H1 (cell line): ENCODE measurements around the gene OR10H5. TPM values are rescaled to one million over a fixed set of nuclear protein-coding genes. Genes with fewer than 3 reads are reported as not detected.

Experiments used
- CTCF ChIA-PET: fragments of 300-600 bp; sonication (Branson Sonifier 250); formaldehyde crosslinking; loops from one replicate; lab custom pipeline; 2021; ENCODE audit not compliant: partially characterized antibody; lab: Charles Lee
- POLR2A ChIA-PET: fragments of 300-600 bp; sonication (Branson Sonifier 250); formaldehyde crosslinking; loops from one replicate; lab custom pipeline; 2021; ENCODE audit warnings: inconsistent platforms; ENCODE audit not compliant: partially characterized antibody; lab: Charles Lee
- DNase-seq, 2 experiments: peaks; one replicate each; pipeline versions ENCODE4 v3.0.0 to v3.0.0-alpha.2; 2010 to 2022; ENCODE audit warnings: low spot score in 2 of 2, low read depth in 1 of 2, mixed read lengths in 1 of 2
- FAIRE-seq: peaks from 2 replicates; lab custom pipeline; 2011; peaks lifted over from hg19 to GRCh38; lab: Jason Lieb, UNC
- H2AFZ ChIP-seq: 2 replicates; pipeline ENCODE4 v1.8.1; 2012; ENCODE audit warnings: low read length, inconsistent platforms
- H2AK5ac ChIP-seq: 2 replicates; pipeline ENCODE4 v1.6.1; 2013; ENCODE audit warnings: low read depth, low read length
- H2BK120ac ChIP-seq: replicated peaks from 2 replicates; pipeline ENCODE3; 2013; ENCODE audit warnings: low read depth, low read length, inconsistent platforms
- H2BK12ac ChIP-seq: 2 replicates; pipeline ENCODE4 v1.6.1; 2013; ENCODE audit warnings: low read depth, low read length
- H2BK15ac ChIP-seq: 2 replicates; pipeline ENCODE4 v1.6.1; 2013; ENCODE audit warnings: low read length
- H2BK20ac ChIP-seq: 2 replicates; pipeline ENCODE4 v1.6.1; 2013; ENCODE audit warnings: low read length
- H2BK5ac ChIP-seq: 2 replicates; pipeline ENCODE4 v1.6.1; 2013; ENCODE audit warnings: low read depth, low read length
- H3K14ac ChIP-seq: 2 replicates; pipeline ENCODE4 v1.6.1; 2013; ENCODE audit warnings: inconsistent platforms; ENCODE audit not compliant: insufficient read length
- H3K18ac ChIP-seq: 2 replicates; pipeline ENCODE4 v1.6.1; 2013; ENCODE audit warnings: low read length; ENCODE audit errors: extremely low read depth
- H3K23ac ChIP-seq: 2 replicates; pipeline ENCODE4 v1.6.1; 2013; ENCODE audit warnings: inconsistent platforms; ENCODE audit not compliant: insufficient read length
- H3K23me2 ChIP-seq: 2 replicates; pipeline ENCODE4 v1.6.1; 2013; ENCODE audit warnings: low read depth, low read length
- H3K27ac ChIP-seq: 2 replicates; pipeline ENCODE4 v1.6.1; 2011; ENCODE audit warnings: low read depth, low read length, inconsistent platforms
- H3K27me3 ChIP-seq, 4 experiments: replicated peaks in 1 of 4; 1 replicate in 1 of 4; 2 replicates in 3 of 4; pipeline versions ENCODE4 v1.6.1 to v1.8.1; 2011 to 2013; ENCODE audit warnings: low read length in 3 of 4, mild to moderate bottlenecking in 3 of 4, inconsistent platforms in 2 of 4, mixed read lengths in 2 of 4, moderate library complexity in 1 of 4; ENCODE audit not compliant: control insufficient read depth in 3 of 4, insufficient read depth in 3 of 4; ENCODE audit errors: extremely low read depth in 1 of 4
- H3K36me3 ChIP-seq, 4 experiments: 2 replicates each; pipeline versions ENCODE4 v1.6.1 to v1.8.1; 2011 to 2013; ENCODE audit warnings: mild to moderate bottlenecking in 4 of 4, low read length in 3 of 4, moderate library complexity in 2 of 4, control low read depth in 1 of 4, inconsistent platforms in 1 of 4; ENCODE audit not compliant: insufficient read depth in 4 of 4, control insufficient read depth in 2 of 4
- H3K4ac ChIP-seq: replicated peaks from 2 replicates; pipeline ENCODE3; 2013; ENCODE audit warnings: low read length, low read depth, mixed read lengths, inconsistent platforms; ENCODE audit not compliant: insufficient read length
- H3K4me1 ChIP-seq, 4 experiments: replicated peaks in 1 of 4; 1 replicate in 1 of 4; 2 replicates in 3 of 4; pipeline versions ENCODE4 v1.6.1 to v1.8.1; 2011 to 2013; ENCODE audit warnings: low read length in 3 of 4, inconsistent platforms in 2 of 4, mixed read lengths in 1 of 4; ENCODE audit not compliant: insufficient read depth in 4 of 4, control insufficient read depth in 3 of 4
- H3K4me2 ChIP-seq, 2 experiments: 2 replicates each; pipeline versions ENCODE4 v1.6.1 to v1.8.1; 2011 to 2013; ENCODE audit warnings: low read depth in 2 of 2, low read length in 2 of 2, control low read depth in 1 of 2, inconsistent platforms in 1 of 2, mild to moderate bottlenecking in 1 of 2; ENCODE audit not compliant: insufficient read depth in 1 of 2
- H3K4me3 ChIP-seq, 4 experiments: fragments of 200-600, 300-600 bp in 1 of 4; sonication (generic), shearing (Covaris generic), sonication (Bioruptor Twin) in 1 of 4; 2 replicates each; pipeline versions ENCODE4 v1.5.1 to v1.8.1; 2011 to 2016; ENCODE audit warnings: low read length in 4 of 4, low read depth in 3 of 4, control low read depth in 2 of 4, inconsistent platforms in 2 of 4, mild to moderate bottlenecking in 2 of 4, mixed read lengths in 1 of 4, moderate library complexity in 1 of 4; ENCODE audit not compliant: insufficient read depth in 2 of 4; ENCODE audit errors: extremely low read depth in 1 of 4
- H3K56ac ChIP-seq: replicated peaks from 2 replicates; pipeline ENCODE3; 2013; ENCODE audit warnings: low read depth, mild to moderate bottlenecking, mixed read lengths, low read length, inconsistent platforms; ENCODE audit not compliant: insufficient read length
- H3K79me1 ChIP-seq: 2 replicates; pipeline ENCODE4 v1.6.1; 2013; ENCODE audit warnings: low read depth, low read length, control low read depth
- H3K79me2 ChIP-seq, 2 experiments: 2 replicates each; pipeline versions ENCODE4 v1.6.1 to v1.8.1; 2012 to 2013; ENCODE audit warnings: low read length in 2 of 2, mild to moderate bottlenecking in 2 of 2, inconsistent platforms in 1 of 2; ENCODE audit not compliant: insufficient read depth in 2 of 2, control insufficient read depth in 1 of 2
- H3K9ac ChIP-seq, 4 experiments: replicated peaks in 1 of 4; 1 replicate in 1 of 4; 2 replicates in 3 of 4; pipeline versions ENCODE4 v1.6.1 to v1.8.1; 2011 to 2013; ENCODE audit warnings: low read depth in 3 of 4, low read length in 3 of 4, control low read depth in 2 of 4, mild to moderate bottlenecking in 2 of 4, moderate library complexity in 2 of 4, inconsistent platforms in 1 of 4; ENCODE audit errors: extremely low read depth in 1 of 4
- H3K9me3 ChIP-seq, 2 experiments: 2 replicates each; pipeline versions ENCODE4 v1.6.1 to v1.8.1; 2012 to 2013; ENCODE audit warnings: mild to moderate bottlenecking in 2 of 2, moderate library complexity in 2 of 2, control low read depth in 1 of 2, inconsistent platforms in 1 of 2, low read depth in 1 of 2, low read length in 1 of 2, mixed read lengths in 1 of 2; ENCODE audit not compliant: insufficient read depth in 2 of 2
- H4K20me1 ChIP-seq, 2 experiments: replicated peaks in 1 of 2; 2 replicates each; pipeline versions ENCODE3 to v1.8.1; 2011 to 2013; ENCODE audit warnings: inconsistent platforms in 2 of 2, low read length in 2 of 2, mild to moderate bottlenecking in 1 of 2; ENCODE audit not compliant: insufficient read depth in 2 of 2, control insufficient read depth in 1 of 2
- H4K5ac ChIP-seq: 2 replicates; pipeline ENCODE4 v1.6.1; 2013; ENCODE audit warnings: low read length, low read depth, mixed read lengths, inconsistent platforms; ENCODE audit not compliant: insufficient read length
- H4K8ac ChIP-seq: 2 replicates; pipeline ENCODE4 v1.8.0; 2013; ENCODE audit warnings: mild to moderate bottlenecking, moderate library complexity, low read length, inconsistent platforms; ENCODE audit not compliant: insufficient read depth; ENCODE audit errors: extremely low read depth
- H4K91ac ChIP-seq: replicated peaks from 2 replicates; pipeline ENCODE3; 2013; ENCODE audit warnings: low read length, mixed read lengths, inconsistent platforms; ENCODE audit not compliant: insufficient read length
- ASH2L ChIP-seq: fragments of 200-600, 300-600 bp; sonication (generic); IDR thresholded peaks from one replicate; pipeline ENCODE4 v1.7.1; 2017; ENCODE audit warnings: low read length
- CTBP2 ChIP-seq: IDR thresholded peaks from 2 replicates; pipeline ENCODE4 v1.7.0; 2011; ENCODE audit warnings: borderline replicate concordance, mild to moderate bottlenecking, moderate library complexity, mixed read lengths, low read length; ENCODE audit not compliant: insufficient read depth, insufficient read length
- EGR1 ChIP-seq: IDR thresholded peaks from 2 replicates; pipeline ENCODE4 v1.6.1; 2011; ENCODE audit warnings: low read depth, low read length, borderline replicate concordance
- POU5F1 ChIP-seq: IDR thresholded peaks from 2 replicates; pipeline ENCODE4 v1.6.1; 2011; ENCODE audit warnings: low read depth, mild to moderate bottlenecking, low read length, moderate library complexity
- TAF1 ChIP-seq: IDR thresholded peaks from 2 replicates; pipeline ENCODE4 v1.6.1; 2011; ENCODE audit warnings: mild to moderate bottlenecking, low read depth, low read length
- TAF7 ChIP-seq: optimal IDR thresholded peaks from 2 replicates; pipeline ENCODE3; 2011; ENCODE audit warnings: low read depth, mild to moderate bottlenecking, inconsistent platforms, low read length, moderate library complexity, borderline replicate concordance
- WGBS, 2 experiments: shearing (Covaris generic) in 1 of 2; methylation state at CpG; one replicate each; pipeline versions ENCODE4 v1.1.6 to v1.1.7; 2013 to 2015; ENCODE audit warnings: low lambda C conversion rate in 2 of 2, mixed read lengths in 2 of 2, inconsistent platforms in 1 of 2, low coverage in 1 of 2, missing lambda C conversion rate in 1 of 2; ENCODE audit not compliant: insufficient replicate concordance in 2 of 2, insufficient coverage in 1 of 2, insufficient read length in 1 of 2; ENCODE audit errors: extremely low coverage in 1 of 2, missing lambda C conversion rate in 1 of 2; 5-methylcytosine and 5-hydroxymethylcytosine counted together
- polyA plus RNA-seq, 7 experiments: library from polyadenylated mRNA; depleted of rRNA in 3 of 7; stranded (reverse) in 5 of 7; unstranded in 2 of 7; fragments of >200 nt in 5 of 7; fragments of 200-250 nt in 2 of 7; gene quantifications; 1 replicate in 5 of 7; 2 replicates in 1 of 7; 4 replicates in 1 of 7; pipeline versions ENCODE4 v1.2.1 to v1.2.3, GENCODE V29; 2011 to 2013; ENCODE audit warnings: missing spikeins in 2 of 7, mixed read lengths in 2 of 7
- total RNA-seq: library from RNA; stranded (reverse); fragmentation: NEBNext Ultra II Directional; extraction: Animal tissue kit (Norgen Biotek cat#: 25700); gene quantifications from 2 replicates; pipeline ENCODE4 v1.2.1, GENCODE V29; 2021

The OR10H5 gene
- total and polyA plus RNA-seq, 2 of the 8 experiments (the other 6 are each of a cell fraction or from before 2014, with no cell fraction given), result not detected

DNA sequence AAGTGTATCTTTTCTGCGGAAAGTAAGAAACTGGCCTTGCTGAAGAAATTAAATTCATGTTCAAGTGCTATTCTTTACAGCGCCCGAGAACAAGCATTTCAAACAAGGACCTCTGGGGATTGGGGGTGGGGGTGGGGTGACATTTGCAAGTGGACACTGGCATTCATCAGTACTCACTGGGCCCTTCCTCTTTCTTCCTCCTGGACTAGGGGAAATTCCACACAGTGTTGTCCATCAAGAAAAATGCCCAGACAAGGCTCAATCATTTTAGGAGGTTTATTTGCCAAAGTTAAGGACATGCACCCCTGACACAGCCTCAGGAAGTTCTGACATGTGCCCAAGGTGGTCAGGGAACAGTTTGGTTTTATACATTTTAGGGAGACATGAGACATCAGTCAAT lies 50.9 kb downstream of the OR10H5 start:
- Histone ChIP-seq H3K4ac (no peak overlapping the region), H3K9me3 (peaks cover 50 to 76% of the 10 kb centered on the region in 2 experiments)
- POLR2A ChIA-PET, result no interaction called here

More for the DNA sequence above, 50.9 kb downstream of the OR10H5 start:
- Histone ChIP-seq H2BK5ac (no peak overlapping the region), H3K56ac (no peak overlapping the region), H2AFZ (no peak overlapping the region), H2BK120ac (no peak overlapping the region), H3K36me3 (0 out of 8 replicates have a peak, but pooled peaks cover 0 to 4% (median 0%) of the 10 kb centered on the region in 4 experiments), H2BK12ac (no peak overlapping the region), H3K4me1 (no peaks in the 10 kb centered on the region), H3K27ac (no peak overlapping the region), H3K27me3 (no peaks in the 10 kb centered on the region), H4K91ac (no peak overlapping the region), H3K23me2 (no peaks in the 10 kb centered on the region), H2BK20ac (no peak overlapping the region), H3K14ac (no peak overlapping the region), H3K23ac (no peak overlapping the region), H3K79me1 (no peaks in the 10 kb centered on the region), H3K79me2 (no peaks in the 10 kb centered on the region), H4K5ac (no peak overlapping the region), H3K9ac (no peak overlapping the region), H2BK15ac (no peak overlapping the region), H4K8ac (no peak overlapping the region), H3K4me3 (no peak overlapping the region), H2AK5ac (no peak overlapping the region), H3K4me2 (no peak overlapping the region), H4K20me1 (no peaks in the 10 kb centered on the region), H3K18ac (no peak overlapping the region)
- DNase-seq, result no peak
- 95% methylated on average over 3 of the region's 3 CpGs; no CpG with 5 or more reads in 1 of the 2 experiments for WGBS, 2 experiments
- no peak for FAIRE-seq
- CTCF ChIA-PET, result no interaction called here
- TF ChIP-seq TAF1, result no peak
- no peak for TF ChIP-seq ASH2L
- TF ChIP-seq EGR1, result no peak
- no peak for TF ChIP-seq CTBP2
- TF ChIP-seq POU5F1, result no peak
- TF ChIP-seq TAF7, result no peak
